Chondrocyte (in vitro differentiated cells): Measurements from ENCODE around the gene CNRIP1. TPM values are rescaled to one million over a fixed set of nuclear protein-coding genes. Genes with fewer than 3 reads are reported as not detected.

Source experiments
- DNase-seq: peaks from one replicate; pipeline ENCODE4 v3.0.0; 2021; ENCODE audit warnings: mixed read lengths, low spot score
- H3K27ac Mint-ChIP-seq: one replicate; pipeline ENCODE4 v1.8.0; 2021; ENCODE audit warnings: mild to moderate bottlenecking, moderate library complexity, mixed read lengths; ENCODE audit not compliant: unreplicated experiment
- H3K27me3 Mint-ChIP-seq: 2 replicates; pipeline ENCODE4 v1.8.0; 2021; ENCODE audit warnings: low read depth, mixed read lengths
- H3K36me3 Mint-ChIP-seq: 2 replicates; pipeline ENCODE4 v1.8.0; 2021; ENCODE audit warnings: low read depth, mixed read lengths
- H3K4me1 Mint-ChIP-seq: 2 replicates; pipeline ENCODE4 v1.8.0; 2021; ENCODE audit warnings: low read depth, mild to moderate bottlenecking, mixed read lengths
- H3K4me3 Mint-ChIP-seq: one replicate; pipeline ENCODE4 v1.8.0; 2021; ENCODE audit warnings: mild to moderate bottlenecking, moderate library complexity, mixed read lengths; ENCODE audit not compliant: unreplicated experiment
- H3K9me3 Mint-ChIP-seq: 2 replicates; pipeline ENCODE4 v1.8.0; 2021; ENCODE audit warnings: low read depth, mixed read lengths
- long read RNA-seq: library from polyadenylated mRNA; stranded (forward); transcript quantifications from one replicate; pipeline ENCODE4 v2.0.0, GENCODE V29; 2021
- total RNA-seq: library from RNA; stranded (reverse); gene quantifications from 3 replicates; pipeline ENCODE4 v1.2.1, GENCODE V29; 2021
- TF ChIP-seq, protein P1 (sequence below): fragments of 200-600 bp; sonication (generic); IDR thresholded peaks from 2 replicates; pipeline ENCODE4 v1.5.0; 2021; ENCODE audit warnings: antibody characterized with exemption, mild to moderate bottlenecking, moderate library complexity

CNRIP1 gene, protein sequence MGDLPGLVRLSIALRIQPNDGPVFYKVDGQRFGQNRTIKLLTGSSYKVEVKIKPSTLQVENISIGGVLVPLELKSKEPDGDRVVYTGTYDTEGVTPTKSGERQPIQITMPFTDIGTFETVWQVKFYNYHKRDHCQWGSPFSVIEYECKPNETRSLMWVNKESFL
- total RNA-seq, result 23.4 to 25.9 TPM (median 24.7 TPM) in 3 replicates
- long read RNA-seq, transcript CNRIP1-201 (3 exons, 1,953 nt), result major isoform, 35 of 49 reads
- long read RNA-seq, partial matches to known transcripts, result 0 of 49 reads
- long read RNA-seq, other reads (novel, unspliced or antisense), result 12 of 49 reads

DNA sequence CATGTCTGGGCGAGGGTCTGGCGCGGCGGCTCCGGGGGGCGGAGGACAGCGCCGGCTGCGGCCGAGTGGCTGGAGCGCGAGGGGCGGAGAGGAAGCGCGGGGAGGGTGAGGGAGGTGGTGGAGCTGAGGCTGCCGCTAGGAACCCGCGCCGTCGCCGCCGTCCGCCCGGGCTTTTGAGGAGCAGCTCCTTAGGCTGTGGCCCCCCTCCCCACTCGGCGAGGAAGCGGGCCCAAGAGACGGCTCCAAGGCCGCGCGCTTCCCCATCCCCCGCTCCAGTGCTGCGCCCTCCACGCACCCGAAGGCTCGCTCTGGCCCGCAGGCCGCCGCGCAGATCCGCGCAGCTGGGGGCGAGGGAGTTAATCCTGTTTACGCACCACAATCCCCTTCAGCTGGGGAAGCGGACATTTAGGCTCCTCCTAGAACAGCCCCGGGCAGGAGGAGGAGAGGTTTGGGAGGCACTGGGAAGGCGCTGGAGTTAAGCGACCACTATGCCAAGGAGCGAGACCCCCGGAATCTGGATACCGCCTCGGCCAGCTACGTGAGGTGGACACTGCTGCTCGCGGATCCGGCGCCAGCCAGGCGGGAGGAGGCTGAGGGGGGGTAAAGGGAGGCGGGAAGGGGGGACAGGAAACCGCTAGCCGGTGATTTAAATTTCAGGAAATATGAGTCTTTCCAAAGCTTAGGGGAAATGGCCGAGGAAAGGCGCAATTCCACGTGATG is at the start of gene CNRIP1:
TSS of gene CNRIP1 (minus strand) at position 552 of the 720 bp plus-strand sequence. CDS start at position 3, 549 bp downstream.
- no peaks in the 10 kb centered on the region for H3K9me3 Mint-ChIP-seq
- no peaks in the 10 kb centered on the region for H3K27me3 Mint-ChIP-seq
- TF ChIP-seq, protein P1, sequence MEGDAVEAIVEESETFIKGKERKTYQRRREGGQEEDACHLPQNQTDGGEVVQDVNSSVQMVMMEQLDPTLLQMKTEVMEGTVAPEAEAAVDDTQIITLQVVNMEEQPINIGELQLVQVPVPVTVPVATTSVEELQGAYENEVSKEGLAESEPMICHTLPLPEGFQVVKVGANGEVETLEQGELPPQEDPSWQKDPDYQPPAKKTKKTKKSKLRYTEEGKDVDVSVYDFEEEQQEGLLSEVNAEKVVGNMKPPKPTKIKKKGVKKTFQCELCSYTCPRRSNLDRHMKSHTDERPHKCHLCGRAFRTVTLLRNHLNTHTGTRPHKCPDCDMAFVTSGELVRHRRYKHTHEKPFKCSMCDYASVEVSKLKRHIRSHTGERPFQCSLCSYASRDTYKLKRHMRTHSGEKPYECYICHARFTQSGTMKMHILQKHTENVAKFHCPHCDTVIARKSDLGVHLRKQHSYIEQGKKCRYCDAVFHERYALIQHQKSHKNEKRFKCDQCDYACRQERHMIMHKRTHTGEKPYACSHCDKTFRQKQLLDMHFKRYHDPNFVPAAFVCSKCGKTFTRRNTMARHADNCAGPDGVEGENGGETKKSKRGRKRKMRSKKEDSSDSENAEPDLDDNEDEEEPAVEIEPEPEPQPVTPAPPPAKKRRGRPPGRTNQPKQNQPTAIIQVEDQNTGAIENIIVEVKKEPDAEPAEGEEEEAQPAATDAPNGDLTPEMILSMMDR, result no peak
- H3K4me3 Mint-ChIP-seq, result peak within 1 kb of the TSS; percentile 91
- H3K4me1 Mint-ChIP-seq, result peaks cover 21% of the 10 kb centered on the region
- DNase-seq, result peak; percentile 90
- H3K27ac Mint-ChIP-seq, result peak within 1 kb of the TSS; percentile 88
- no peaks in the 10 kb centered on the region for H3K36me3 Mint-ChIP-seq

DNA sequence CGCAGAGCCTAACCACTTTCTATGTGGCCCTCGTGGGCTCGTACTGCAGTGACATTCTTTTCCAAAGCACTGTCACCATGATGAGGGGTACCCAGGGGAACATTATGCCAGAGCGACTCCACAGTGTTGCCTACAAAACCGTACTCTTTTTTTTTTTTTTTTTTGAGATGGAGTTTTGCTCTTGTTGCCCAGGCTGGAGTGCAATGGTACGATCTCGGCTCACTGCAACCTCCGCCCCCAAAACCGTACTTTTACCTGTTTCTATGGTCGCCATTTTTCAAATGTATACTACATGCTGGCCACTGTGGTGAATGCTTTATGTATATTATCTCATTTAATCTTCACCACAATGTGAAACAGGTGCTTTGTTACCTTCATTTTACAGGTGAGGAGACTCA is 49.6 kb upstream of the CNRIP1 start:
- Mint-ChIP-seq H3K9me3 (no peaks in the 10 kb centered on the region), H3K4me1 (no peaks in the 10 kb centered on the region), H3K4me3 (no peak overlapping the region), H3K36me3 (no peaks in the 10 kb centered on the region), H3K27ac (no peak overlapping the region), H3K27me3 (no peaks in the 10 kb centered on the region)
- TF ChIP-seq, protein P1, result no peak
- DNase-seq, result no peak

DNA sequence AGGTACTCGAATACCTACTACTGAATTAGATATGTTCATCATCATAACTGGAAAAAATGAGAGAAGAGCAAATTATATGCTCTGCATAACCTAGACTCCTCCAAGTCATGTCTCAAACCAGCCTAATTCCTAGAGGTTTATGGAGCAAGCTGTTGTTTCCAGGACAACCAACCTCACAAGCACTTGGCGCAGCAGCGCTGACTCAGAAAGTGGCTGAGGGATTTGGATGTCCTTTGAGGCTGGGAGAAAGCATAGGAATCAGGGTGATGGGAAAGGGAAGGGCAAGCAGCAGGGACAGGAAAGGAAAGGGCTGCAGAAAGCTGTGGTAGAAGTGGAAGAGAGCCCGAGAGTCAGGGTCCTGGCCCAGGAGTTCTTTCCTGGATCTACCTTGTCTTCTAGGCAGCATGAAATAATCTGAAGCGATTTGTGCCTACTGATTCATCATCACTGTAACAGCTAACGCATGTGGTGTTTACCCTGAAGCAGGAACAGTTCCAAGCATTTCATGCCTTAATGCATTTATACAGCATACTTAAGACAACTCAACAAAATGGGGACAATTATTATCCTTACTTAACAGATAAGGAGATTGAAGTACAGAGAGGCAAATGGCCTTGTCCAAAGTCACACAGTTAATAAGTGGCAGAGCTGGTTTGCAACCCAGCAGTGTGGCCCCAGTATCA is 49.0 kb upstream of the CNRIP1 start:
- H3K27ac Mint-ChIP-seq, result no peak overlapping the region
- TF ChIP-seq, protein P1, result no peak
- H3K4me3 Mint-ChIP-seq, result no peak overlapping the region
- no peaks in the 10 kb centered on the region for H3K27me3 Mint-ChIP-seq
- no peaks in the 10 kb centered on the region for H3K4me1 Mint-ChIP-seq
- no peaks in the 10 kb centered on the region for H3K9me3 Mint-ChIP-seq
- no peaks in the 10 kb centered on the region for H3K36me3 Mint-ChIP-seq
- no peak for DNase-seq

DNA sequence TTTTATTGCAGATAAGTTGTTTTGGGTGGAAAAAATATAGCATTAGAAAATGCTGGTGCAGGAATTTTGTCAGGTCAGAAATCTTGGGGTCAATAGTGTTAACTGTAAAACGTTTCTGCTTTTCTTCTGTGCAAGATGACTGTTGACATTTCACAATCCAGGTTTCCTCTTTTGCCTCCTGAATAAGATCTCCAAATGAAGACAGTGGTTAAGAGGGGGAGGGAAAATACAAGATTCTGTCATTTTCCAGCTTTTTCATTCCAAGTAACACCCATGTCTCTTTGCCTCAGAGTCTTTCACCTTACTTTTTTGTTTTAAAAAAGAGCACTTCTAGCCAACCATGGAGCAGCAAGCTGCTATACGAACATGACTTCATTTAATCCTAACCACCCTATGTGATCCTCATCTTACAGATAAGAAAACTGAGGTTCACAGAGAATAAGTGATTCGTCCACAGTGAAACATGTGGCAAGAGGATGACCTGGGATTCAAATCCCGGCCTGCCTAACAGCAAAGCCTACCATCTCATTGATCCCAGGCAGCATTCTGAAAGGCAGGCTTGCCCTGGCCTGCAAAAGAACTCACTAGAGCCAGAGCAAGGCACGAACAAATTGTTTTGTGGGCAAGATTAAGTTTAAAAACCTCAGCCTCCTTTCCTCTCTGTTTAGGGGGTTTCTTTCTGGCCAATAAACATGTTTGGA is 48.4 kb upstream of the CNRIP1 start:
- Mint-ChIP-seq H3K9me3 (no peaks in the 10 kb centered on the region), H3K36me3 (no peaks in the 10 kb centered on the region), H3K4me3 (no peak overlapping the region), H3K27ac (no peak overlapping the region), H3K27me3 (no peaks in the 10 kb centered on the region), H3K4me1 (no peaks in the 10 kb centered on the region)
- DNase-seq, result no peak
- TF ChIP-seq, protein P1, result no peak
